Keratinocyte (primary cell): Measurements from ENCODE around the gene BTK. TPM values are rescaled to one million over a fixed set of nuclear protein-coding genes. Genes with fewer than 3 reads are reported as not detected.

ENCODE experiments used
- DNase-seq: peaks from one replicate; pipeline ENCODE4 v3.0.0-alpha.2; 2011; ENCODE audit warnings: low read depth, missing footprints, low spot score
- FAIRE-seq: peaks from 2 replicates; lab custom pipeline; 2011; peaks lifted over from hg19 to GRCh38; lab: Jason Lieb, UNC
- H2AFZ ChIP-seq: 2 replicates; pipeline ENCODE4 v1.6.0; 2012; ENCODE audit warnings: low read length, control low read depth, inconsistent platforms; ENCODE audit not compliant: control insufficient read depth
- H3K27ac ChIP-seq: 2 replicates; pipeline ENCODE4 v1.5.1; 2011; ENCODE audit warnings: low read length; ENCODE audit not compliant: control insufficient read depth, insufficient read depth
- H3K27me3 ChIP-seq: 3 replicates; pipeline ENCODE4 v1.6.0; 2011; ENCODE audit warnings: low read length; ENCODE audit not compliant: control insufficient read depth, insufficient read depth; ENCODE audit errors: extremely low read depth
- H3K36me3 ChIP-seq, 2 experiments: 2 replicates in 1 of 2; 3 replicates in 1 of 2; pipeline ENCODE4 v1.5.1; 2011; ENCODE audit warnings: low read length in 2 of 2, mild to moderate bottlenecking in 1 of 2; ENCODE audit not compliant: control insufficient read depth in 2 of 2, insufficient read depth in 2 of 2; ENCODE audit errors: extremely low read depth in 1 of 2
- H3K4me1 ChIP-seq: 3 replicates; pipeline ENCODE4 v1.5.1; 2011; ENCODE audit warnings: low read length; ENCODE audit not compliant: control insufficient read depth, insufficient read depth; ENCODE audit errors: extremely low read depth
- H3K4me2 ChIP-seq: 3 replicates; pipeline ENCODE4 v1.6.0; 2011; ENCODE audit warnings: low read depth, low read length; ENCODE audit not compliant: control insufficient read depth, insufficient read depth; ENCODE audit errors: extremely low read depth
- H3K4me3 ChIP-seq, 3 experiments: fragments of 200-600 bp in 1 of 3; sonication (generic) in 1 of 3; 2 replicates in 2 of 3; 3 replicates in 1 of 3; pipeline ENCODE4 v1.5.1; 2011 to 2016; ENCODE audit warnings: low read length in 3 of 3, mild to moderate bottlenecking in 3 of 3, control low read depth in 2 of 3, inconsistent platforms in 1 of 3, low read depth in 1 of 3, mixed read lengths in 1 of 3, mixed run types in 1 of 3, moderate library complexity in 1 of 3; ENCODE audit not compliant: control insufficient read depth in 2 of 3, insufficient read depth in 2 of 3; ENCODE audit errors: extremely low read depth in 1 of 3
- H3K79me2 ChIP-seq: 2 replicates; pipeline ENCODE4 v1.6.0; 2012; ENCODE audit warnings: low read length; ENCODE audit not compliant: control insufficient read depth, insufficient read depth
- H3K9ac ChIP-seq: 3 replicates; pipeline ENCODE4 v1.6.0; 2011; ENCODE audit warnings: low read length; ENCODE audit not compliant: control insufficient read depth, insufficient read depth; ENCODE audit errors: extremely low read depth
- H3K9me1 ChIP-seq: 3 replicates; pipeline ENCODE4 v1.6.0; 2011; ENCODE audit warnings: low read length; ENCODE audit not compliant: control insufficient read depth, insufficient read depth; ENCODE audit errors: extremely low read depth
- H3K9me3 ChIP-seq: 2 replicates; pipeline ENCODE4 v1.5.1; 2012; ENCODE audit warnings: low read depth, low read length; ENCODE audit not compliant: control insufficient read depth
- H4K20me1 ChIP-seq: 3 replicates; pipeline ENCODE4 v1.6.0; 2011; ENCODE audit warnings: low read length; ENCODE audit not compliant: control insufficient read depth, insufficient read depth; ENCODE audit errors: extremely low read depth
- EZH2 ChIP-seq: IDR thresholded peaks from one replicate; pipeline ENCODE4 v1.6.1; 2012; ENCODE audit warnings: inconsistent platforms, mild to moderate bottlenecking, low read length, moderate library complexity
- dilution Hi-C: fragments of 300-500 bp; cut with MboI; formaldehyde crosslinking; loops from one replicate; pipeline ENCODE4 v1.7.0; 2020; ENCODE audit warnings: low sequenced_read_pairs; ENCODE audit not compliant: extremely low pct_ligation_motif_present
- polyA plus RNA-seq, 5 experiments: library from polyadenylated mRNA; depleted of rRNA in 3 of 5; stranded (reverse) in 3 of 5; stranded (forward) in 1 of 5; unstranded in 1 of 5; fragments of >200 nt; gene quantifications; 1 replicate in 1 of 5; 2 replicates in 3 of 5; 3 replicates in 1 of 5; pipeline versions ENCODE4 v1.2.1 to v1.2.3, GENCODE V29; 2011 to 2012; ENCODE audit warnings: missing spikeins in 2 of 5, low read depth in 1 of 5, low replicate concordance in 1 of 5
- TF ChIP-seq, protein P1 (sequence below), 3 experiments: IDR thresholded peaks in 1 of 3; conservative IDR thresholded peaks in 1 of 3; optimal IDR thresholded peaks in 1 of 3; 2 replicates in 2 of 3; 3 replicates in 1 of 3; pipeline versions ENCODE3 to v1.5.1; 2011; ENCODE audit warnings: low read length in 3 of 3, mild to moderate bottlenecking in 3 of 3, moderate library complexity in 2 of 3, control low read depth in 1 of 3, inconsistent platforms in 1 of 3; ENCODE audit not compliant: insufficient read depth in 2 of 3; ENCODE audit errors: extremely low read depth in 1 of 3

BTK gene
- polyA plus RNA-seq, 1 donor (not counting 4 experiments of a cell fraction or from before 2014, with no cell fraction given), result 0.05 TPM

GRCh38 chrX:101370888-101371504, 15.0 kb downstream of the BTK start:
- no peaks in the 10 kb centered on the region for H3K79me2 ChIP-seq
- TF ChIP-seq, protein P1, sequence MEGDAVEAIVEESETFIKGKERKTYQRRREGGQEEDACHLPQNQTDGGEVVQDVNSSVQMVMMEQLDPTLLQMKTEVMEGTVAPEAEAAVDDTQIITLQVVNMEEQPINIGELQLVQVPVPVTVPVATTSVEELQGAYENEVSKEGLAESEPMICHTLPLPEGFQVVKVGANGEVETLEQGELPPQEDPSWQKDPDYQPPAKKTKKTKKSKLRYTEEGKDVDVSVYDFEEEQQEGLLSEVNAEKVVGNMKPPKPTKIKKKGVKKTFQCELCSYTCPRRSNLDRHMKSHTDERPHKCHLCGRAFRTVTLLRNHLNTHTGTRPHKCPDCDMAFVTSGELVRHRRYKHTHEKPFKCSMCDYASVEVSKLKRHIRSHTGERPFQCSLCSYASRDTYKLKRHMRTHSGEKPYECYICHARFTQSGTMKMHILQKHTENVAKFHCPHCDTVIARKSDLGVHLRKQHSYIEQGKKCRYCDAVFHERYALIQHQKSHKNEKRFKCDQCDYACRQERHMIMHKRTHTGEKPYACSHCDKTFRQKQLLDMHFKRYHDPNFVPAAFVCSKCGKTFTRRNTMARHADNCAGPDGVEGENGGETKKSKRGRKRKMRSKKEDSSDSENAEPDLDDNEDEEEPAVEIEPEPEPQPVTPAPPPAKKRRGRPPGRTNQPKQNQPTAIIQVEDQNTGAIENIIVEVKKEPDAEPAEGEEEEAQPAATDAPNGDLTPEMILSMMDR (optimal IDR thresholded peaks at IDR 0.05 in 1 of 3, IDR thresholded peaks at IDR 0.05 in 1 of 3, conservative IDR thresholded peaks at IDR 0.05 in 1 of 3; ENCODE audit: extremely low read depth in 1 of 3, insufficient read depth in 2 of 3, low read length in 3 of 3), result no peak
- TF ChIP-seq EZH2, result no peak
- no peak overlapping the region for H3K4me3 ChIP-seq
- no peaks in the 10 kb centered on the region for H3K36me3 ChIP-seq
- H3K9ac ChIP-seq, result no peak overlapping the region
- no peaks in the 10 kb centered on the region for H4K20me1 ChIP-seq
- dilution Hi-C loops, result no loop called here
- no peaks in the 10 kb centered on the region for H3K9me3 ChIP-seq
- DNase-seq (no peak), FAIRE-seq (no peak)
- no peak overlapping the region for H3K27ac ChIP-seq
- no peak overlapping the region for H2AFZ ChIP-seq
- H3K9me1 ChIP-seq, result no peaks in the 10 kb centered on the region
- H3K27me3 ChIP-seq, result peaks cover 3% of the 10 kb centered on the region
- no peak overlapping the region for H3K4me2 ChIP-seq
- no peaks in the 10 kb centered on the region for H3K4me1 ChIP-seq

DNA sequence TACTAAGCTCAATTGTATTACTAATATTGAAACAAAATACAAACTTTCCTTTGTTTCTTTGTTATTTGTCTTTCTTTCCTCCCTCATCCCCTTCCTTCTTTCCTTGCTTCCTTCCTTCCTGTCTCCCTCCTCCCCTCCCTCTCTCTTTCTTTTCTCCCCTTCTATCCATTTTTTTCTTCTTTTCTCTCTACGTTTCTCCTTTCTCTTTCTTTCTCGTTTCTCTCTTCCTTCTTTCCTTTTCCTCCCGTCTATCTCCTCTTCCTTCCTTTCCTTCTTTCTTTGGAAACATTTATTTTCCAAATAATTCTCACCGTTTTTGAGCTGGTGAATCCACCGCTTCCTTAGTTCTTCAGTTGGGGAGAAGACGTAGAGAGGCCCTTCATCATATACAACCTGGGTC, 16.3 kb downstream of the BTK start:
- H3K9me1 ChIP-seq, result no peaks in the 10 kb centered on the region
- TF ChIP-seq EZH2, result no peak
- TF ChIP-seq, protein P1 (optimal IDR thresholded peaks at IDR 0.05 in 1 of 3, IDR thresholded peaks at IDR 0.05 in 1 of 3, conservative IDR thresholded peaks at IDR 0.05 in 1 of 3; ENCODE audit: extremely low read depth in 1 of 3, insufficient read depth in 2 of 3, low read length in 3 of 3), result no peak
- H3K27me3 ChIP-seq, result peaks cover 3% of the 10 kb centered on the region
- H4K20me1 ChIP-seq, result no peaks in the 10 kb centered on the region
- no peaks in the 10 kb centered on the region for H3K79me2 ChIP-seq
- no peaks in the 10 kb centered on the region for H3K4me1 ChIP-seq
- DNase-seq, result no peak
- H2AFZ ChIP-seq, result no peak overlapping the region
- dilution Hi-C loops, result no loop called here
- no peak overlapping the region for H3K4me2 ChIP-seq
- H3K4me3 ChIP-seq, result no peak overlapping the region
- no peaks in the 10 kb centered on the region for H3K36me3 ChIP-seq
- H3K9ac ChIP-seq, result no peak overlapping the region
- H3K9me3 ChIP-seq, result no peaks in the 10 kb centered on the region
- FAIRE-seq, result no peak
- H3K27ac ChIP-seq, result no peak overlapping the region
